ENCODE results near the gene TTLL11. TPM values are rescaled to one million over a fixed set of nuclear protein-coding genes. Genes with fewer than 3 reads are reported as not detected.

The TTLL11 gene
- total and polyA plus RNA-seq, 2 experiments from 2014 or later, result 0.57 to 1.4 TPM

DNA sequence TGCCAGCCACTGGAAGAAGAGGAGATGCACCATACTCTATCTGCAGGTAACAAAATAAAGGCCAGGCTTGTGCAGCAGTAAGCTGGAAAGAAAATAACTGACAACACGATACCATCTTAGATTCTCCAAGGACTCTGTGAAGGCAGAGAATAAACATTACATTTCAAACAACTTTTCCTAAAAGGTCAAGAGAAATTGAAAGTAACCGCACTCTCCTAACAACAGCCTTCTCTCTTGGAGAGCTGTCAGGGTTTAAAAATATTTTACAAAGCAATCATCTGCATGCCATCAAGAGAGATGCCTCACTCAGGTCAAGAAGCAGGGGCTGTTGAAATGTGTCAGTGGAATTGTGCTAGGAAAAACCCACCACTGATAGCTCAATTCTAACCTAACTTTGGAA is 13.5 kb upstream of the TTLL11 start:
- no peaks in the 10 kb centered on the region for H3K36me3 Mint-ChIP-seq (ENCODE audit: low read depth)
- H4K20me1 ChIP-seq (replicated peaks; ENCODE audit: insufficient read depth), result no peaks in the 10 kb centered on the region
- H3K27ac ChIP-seq (ENCODE audit: low read depth), result no peak overlapping the region
- H3K27me3 Mint-ChIP-seq (ENCODE audit: insufficient read depth, low read depth, poor library complexity), result peaks cover 6% of the 10 kb centered on the region
- TF ChIP-seq, protein P1, sequence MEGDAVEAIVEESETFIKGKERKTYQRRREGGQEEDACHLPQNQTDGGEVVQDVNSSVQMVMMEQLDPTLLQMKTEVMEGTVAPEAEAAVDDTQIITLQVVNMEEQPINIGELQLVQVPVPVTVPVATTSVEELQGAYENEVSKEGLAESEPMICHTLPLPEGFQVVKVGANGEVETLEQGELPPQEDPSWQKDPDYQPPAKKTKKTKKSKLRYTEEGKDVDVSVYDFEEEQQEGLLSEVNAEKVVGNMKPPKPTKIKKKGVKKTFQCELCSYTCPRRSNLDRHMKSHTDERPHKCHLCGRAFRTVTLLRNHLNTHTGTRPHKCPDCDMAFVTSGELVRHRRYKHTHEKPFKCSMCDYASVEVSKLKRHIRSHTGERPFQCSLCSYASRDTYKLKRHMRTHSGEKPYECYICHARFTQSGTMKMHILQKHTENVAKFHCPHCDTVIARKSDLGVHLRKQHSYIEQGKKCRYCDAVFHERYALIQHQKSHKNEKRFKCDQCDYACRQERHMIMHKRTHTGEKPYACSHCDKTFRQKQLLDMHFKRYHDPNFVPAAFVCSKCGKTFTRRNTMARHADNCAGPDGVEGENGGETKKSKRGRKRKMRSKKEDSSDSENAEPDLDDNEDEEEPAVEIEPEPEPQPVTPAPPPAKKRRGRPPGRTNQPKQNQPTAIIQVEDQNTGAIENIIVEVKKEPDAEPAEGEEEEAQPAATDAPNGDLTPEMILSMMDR (conservative IDR thresholded peaks at IDR 0.05; ENCODE audit: low read depth in 2 of 2), result no peak
- no peak overlapping the region for H3K4me2 ChIP-seq
- H2AFZ ChIP-seq, result no peak overlapping the region
- no peaks in the 10 kb centered on the region for H3K36me3 ChIP-seq (ENCODE audit: insufficient read depth)
- H3F3A ChIP-seq (replicated peaks; ENCODE audit: low read depth), result no peaks in the 10 kb centered on the region
- ATAC-seq (no peak), DNase-seq (ENCODE audit: low spot score) (no peak)
- H3K4me1 Mint-ChIP-seq, result peaks cover 14% of the 10 kb centered on the region
- no peak overlapping the region for H3K27ac Mint-ChIP-seq
- H3K79me2 ChIP-seq (replicated peaks; ENCODE audit: insufficient read depth), result no peaks in the 10 kb centered on the region
- H3K9me3 Mint-ChIP-seq, result 0 out of 3 replicates have a peak, but pooled peaks cover 5% of the 10 kb centered on the region
- no peak overlapping the region for H3K4me3 ChIP-seq
- no peak overlapping the region for H3K4me3 Mint-ChIP-seq
- no peaks in the 10 kb centered on the region for H3K9me2 ChIP-seq (ENCODE audit: insufficient read depth)
- no peaks in the 10 kb centered on the region for H3K27me3 ChIP-seq (ENCODE audit: insufficient read depth)
- H3K4me1 ChIP-seq (ENCODE audit: insufficient read depth), result no peaks in the 10 kb centered on the region

DNA sequence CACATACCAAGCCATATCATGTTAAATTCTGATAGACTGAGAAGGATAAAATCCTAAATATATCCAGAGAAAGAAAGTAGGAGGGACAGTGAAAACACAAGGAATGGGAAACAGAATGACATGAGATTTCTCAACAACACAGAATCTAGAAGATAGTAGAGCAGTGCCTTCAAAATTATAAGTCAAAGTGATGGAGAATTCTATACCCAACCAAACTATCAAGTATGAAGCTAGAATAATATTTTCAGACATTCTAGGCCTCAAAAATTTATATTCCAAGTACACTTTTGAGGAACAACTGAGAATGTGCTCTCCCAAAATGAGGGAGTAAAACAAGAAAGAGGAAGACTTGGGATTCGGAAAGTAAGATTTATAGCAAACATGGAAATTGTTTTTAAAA is 10.9 kb upstream of the TTLL11 start:
- Histone ChIP-seq H3K9me2 (ENCODE audit: insufficient read depth) (no peaks in the 10 kb centered on the region), H3K36me3 (ENCODE audit: insufficient read depth) (no peaks in the 10 kb centered on the region), H4K20me1 (replicated peaks; ENCODE audit: insufficient read depth) (no peaks in the 10 kb centered on the region), H3K27ac (ENCODE audit: low read depth) (no peak overlapping the region), H3K79me2 (replicated peaks; ENCODE audit: insufficient read depth) (no peaks in the 10 kb centered on the region), H3K4me2 (no peak overlapping the region), H3K27me3 (ENCODE audit: insufficient read depth) (no peaks in the 10 kb centered on the region), H3K4me3 (no peak overlapping the region), H3F3A (replicated peaks; ENCODE audit: low read depth) (no peaks in the 10 kb centered on the region), H3K4me1 (ENCODE audit: insufficient read depth) (no peaks in the 10 kb centered on the region), H2AFZ (no peak overlapping the region)
- Mint-ChIP-seq H3K4me1 (peaks cover 13% of the 10 kb centered on the region), H3K4me3 (no peak overlapping the region), H3K27ac (no peak overlapping the region), H3K9me3 (0 out of 3 replicates have a peak, but pooled peaks cover 5% of the 10 kb centered on the region), H3K36me3 (ENCODE audit: low read depth) (no peaks in the 10 kb centered on the region), H3K27me3 (ENCODE audit: insufficient read depth, low read depth, poor library complexity) (peaks cover 12% of the 10 kb centered on the region)
- TF ChIP-seq CREB1 (CRISPR knock-in tag; IDR thresholded peaks at IDR 0.05; ENCODE audit: low read depth), result no peak
- TF ChIP-seq, protein P2, sequence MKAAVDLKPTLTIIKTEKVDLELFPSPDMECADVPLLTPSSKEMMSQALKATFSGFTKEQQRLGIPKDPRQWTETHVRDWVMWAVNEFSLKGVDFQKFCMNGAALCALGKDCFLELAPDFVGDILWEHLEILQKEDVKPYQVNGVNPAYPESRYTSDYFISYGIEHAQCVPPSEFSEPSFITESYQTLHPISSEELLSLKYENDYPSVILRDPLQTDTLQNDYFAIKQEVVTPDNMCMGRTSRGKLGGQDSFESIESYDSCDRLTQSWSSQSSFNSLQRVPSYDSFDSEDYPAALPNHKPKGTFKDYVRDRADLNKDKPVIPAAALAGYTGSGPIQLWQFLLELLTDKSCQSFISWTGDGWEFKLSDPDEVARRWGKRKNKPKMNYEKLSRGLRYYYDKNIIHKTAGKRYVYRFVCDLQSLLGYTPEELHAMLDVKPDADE (IDR thresholded peaks at IDR 0.05), result no peak
- no peak for TF ChIP-seq POLR2AphosphoS5 (IDR thresholded peaks at IDR 0.05; ENCODE audit: low read depth)
- TF ChIP-seq EZH2phosphoT487 (IDR thresholded peaks at IDR 0.05; ENCODE audit: unreplicated experiment), result no peak
- no peak for TF ChIP-seq STAT1 (IDR thresholded peaks at IDR 0.05; ENCODE audit: unreplicated experiment)
- TF ChIP-seq EZH2 (IDR thresholded peaks at IDR 0.05; ENCODE audit: low read depth, unreplicated experiment), result no peak
- TF ChIP-seq ZNF331 (CRISPR knock-in tag; IDR thresholded peaks at IDR 0.05; ENCODE audit: low read depth), result no peak
- TF ChIP-seq, protein P3, sequence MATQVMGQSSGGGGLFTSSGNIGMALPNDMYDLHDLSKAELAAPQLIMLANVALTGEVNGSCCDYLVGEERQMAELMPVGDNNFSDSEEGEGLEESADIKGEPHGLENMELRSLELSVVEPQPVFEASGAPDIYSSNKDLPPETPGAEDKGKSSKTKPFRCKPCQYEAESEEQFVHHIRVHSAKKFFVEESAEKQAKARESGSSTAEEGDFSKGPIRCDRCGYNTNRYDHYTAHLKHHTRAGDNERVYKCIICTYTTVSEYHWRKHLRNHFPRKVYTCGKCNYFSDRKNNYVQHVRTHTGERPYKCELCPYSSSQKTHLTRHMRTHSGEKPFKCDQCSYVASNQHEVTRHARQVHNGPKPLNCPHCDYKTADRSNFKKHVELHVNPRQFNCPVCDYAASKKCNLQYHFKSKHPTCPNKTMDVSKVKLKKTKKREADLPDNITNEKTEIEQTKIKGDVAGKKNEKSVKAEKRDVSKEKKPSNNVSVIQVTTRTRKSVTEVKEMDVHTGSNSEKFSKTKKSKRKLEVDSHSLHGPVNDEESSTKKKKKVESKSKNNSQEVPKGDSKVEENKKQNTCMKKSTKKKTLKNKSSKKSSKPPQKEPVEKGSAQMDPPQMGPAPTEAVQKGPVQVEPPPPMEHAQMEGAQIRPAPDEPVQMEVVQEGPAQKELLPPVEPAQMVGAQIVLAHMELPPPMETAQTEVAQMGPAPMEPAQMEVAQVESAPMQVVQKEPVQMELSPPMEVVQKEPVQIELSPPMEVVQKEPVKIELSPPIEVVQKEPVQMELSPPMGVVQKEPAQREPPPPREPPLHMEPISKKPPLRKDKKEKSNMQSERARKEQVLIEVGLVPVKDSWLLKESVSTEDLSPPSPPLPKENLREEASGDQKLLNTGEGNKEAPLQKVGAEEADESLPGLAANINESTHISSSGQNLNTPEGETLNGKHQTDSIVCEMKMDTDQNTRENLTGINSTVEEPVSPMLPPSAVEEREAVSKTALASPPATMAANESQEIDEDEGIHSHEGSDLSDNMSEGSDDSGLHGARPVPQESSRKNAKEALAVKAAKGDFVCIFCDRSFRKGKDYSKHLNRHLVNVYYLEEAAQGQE (IDR thresholded peaks at IDR 0.05; ENCODE audit: unreplicated experiment), result no peak
- no peak for TF ChIP-seq NANOG (IDR thresholded peaks at IDR 0.05; ENCODE audit: borderline replicate concordance)
- TF ChIP-seq, protein P1 (conservative IDR thresholded peaks at IDR 0.05; ENCODE audit: low read depth in 2 of 2), result no peak
- ATAC-seq (no peak), DNase-seq (ENCODE audit: low spot score) (no peak)
